Endothelial cell of umbilical vein (primary cell): ENCODE results near the gene SORCS2. TPM values are rescaled to one million over a fixed set of nuclear protein-coding genes. Genes with fewer than 3 reads are reported as not detected.

ENCODE experiments used
- BruUV-seq: library from RNA; stranded (reverse); fragments of 400-500 nt; replicated peaks from 2 replicates; lab custom pipeline; 2021; lab: Mats Ljungman, UMichigan
- CTCF ChIA-PET: fragments of 300-600, 350-600 bp; sonication (Branson Sonifier 250); formaldehyde crosslinking; loops from one replicate; lab custom pipeline; 2021; ENCODE audit warnings: antibody characterized with exemption, inconsistent platforms; lab: Charles Lee
- POLR2A ChIA-PET: fragments of 300-600, 350-600 bp; sonication (Branson Sonifier 250); formaldehyde crosslinking; loops from one replicate; lab custom pipeline; 2021; ENCODE audit warnings: antibody characterized with exemption, inconsistent platforms; lab: Charles Lee
- DNase-seq: peaks from one replicate; pipeline ENCODE4 v3.0.0-alpha.2; 2011; ENCODE audit warnings: low read depth, low spot score
- FAIRE-seq: peaks from 2 replicates; lab custom pipeline; 2011; peaks lifted over from hg19 to GRCh38; lab: Jason Lieb, UNC
- H2AFZ ChIP-seq: 2 replicates; pipeline ENCODE4 v1.6.0; 2012; ENCODE audit warnings: low read depth, low read length, control low read depth, inconsistent platforms
- H3K27ac ChIP-seq: 2 replicates; pipeline ENCODE4 v1.5.1; 2011; ENCODE audit warnings: low read depth, mild to moderate bottlenecking, control low read depth, low read length, moderate library complexity; ENCODE audit not compliant: insufficient read depth
- H3K27me3 ChIP-seq, 2 experiments: 2 replicates each; pipeline versions ENCODE4 v1.6.0 to v1.6.1; 2011; ENCODE audit warnings: low read length in 2 of 2, mixed read lengths in 1 of 2; ENCODE audit not compliant: control insufficient read depth in 2 of 2, insufficient read depth in 2 of 2
- H3K36me3 ChIP-seq, 2 experiments: 2 replicates in 1 of 2; 3 replicates in 1 of 2; pipeline ENCODE4 v1.5.1; 2011; ENCODE audit warnings: low read length in 2 of 2, mild to moderate bottlenecking in 1 of 2, moderate library complexity in 1 of 2; ENCODE audit not compliant: control insufficient read depth in 2 of 2, insufficient read depth in 2 of 2; ENCODE audit errors: extremely low read depth in 1 of 2
- H3K4me1 ChIP-seq: 3 replicates; pipeline ENCODE4 v1.5.1; 2011; ENCODE audit warnings: mild to moderate bottlenecking, low read length; ENCODE audit not compliant: control insufficient read depth, insufficient read depth; ENCODE audit errors: extremely low read depth
- H3K4me2 ChIP-seq: 2 replicates; pipeline ENCODE4 v1.6.1; 2011; ENCODE audit warnings: low read length, control low read depth, mixed read lengths; ENCODE audit not compliant: insufficient read depth
- H3K4me3 ChIP-seq, 3 experiments: fragments of 200-600 bp in 1 of 3; sonication (generic), shearing (Covaris generic) in 1 of 3; replicated peaks in 1 of 3; 2 replicates each; pipeline ENCODE4 v1.5.1; 2011 to 2016; ENCODE audit warnings: control low read depth in 3 of 3, low read length in 3 of 3, mild to moderate bottlenecking in 2 of 3, inconsistent platforms in 1 of 3, low read depth in 1 of 3, moderate library complexity in 1 of 3; ENCODE audit not compliant: insufficient read depth in 1 of 3
- H3K79me2 ChIP-seq: 2 replicates; pipeline ENCODE4 v1.6.0; 2012; ENCODE audit warnings: low read length, inconsistent platforms; ENCODE audit not compliant: control insufficient read depth, insufficient read depth
- H3K9ac ChIP-seq: replicated peaks from 2 replicates; pipeline ENCODE3; 2011; ENCODE audit warnings: low read length, control low read depth; ENCODE audit not compliant: insufficient read depth; ENCODE audit errors: extremely low read depth
- H3K9me1 ChIP-seq: replicated peaks from 3 replicates; pipeline ENCODE4 v1.6.0; 2011; ENCODE audit warnings: mild to moderate bottlenecking, low read length; ENCODE audit not compliant: control insufficient read depth, insufficient read depth; ENCODE audit errors: extremely low read depth
- H3K9me3 ChIP-seq: replicated peaks from 2 replicates; pipeline ENCODE4 v1.5.1; 2012; ENCODE audit warnings: low read length, inconsistent platforms; ENCODE audit not compliant: control insufficient read depth, insufficient read depth
- H4K20me1 ChIP-seq: replicated peaks from 2 replicates; pipeline ENCODE3; 2011; ENCODE audit warnings: mild to moderate bottlenecking, low read length; ENCODE audit not compliant: control insufficient read depth, insufficient read depth; ENCODE audit errors: extremely low read depth
- CTCF ChIP-seq, 2 donors: IDR thresholded peaks; 1 replicate in 1 of 2; 2 replicates in 1 of 2; pipeline ENCODE4 v1.5.1; 2011; ENCODE audit warnings: low read length in 2 of 2, mild to moderate bottlenecking in 2 of 2, moderate library complexity in 2 of 2, control low read depth in 1 of 2, inconsistent platforms in 1 of 2, low read depth in 1 of 2; ENCODE audit not compliant: insufficient read depth in 1 of 2; ENCODE audit errors: extremely low read depth in 1 of 2
- EZH2 ChIP-seq: IDR thresholded peaks from 2 replicates; pipeline ENCODE4 v1.6.1; 2012; ENCODE audit warnings: borderline replicate concordance, low read depth, mild to moderate bottlenecking, moderate library complexity, low read length, inconsistent platforms; ENCODE audit not compliant: severe bottlenecking
- FOS ChIP-seq: IDR thresholded peaks from 2 replicates; pipeline ENCODE4 v1.6.1; 2011; ENCODE audit warnings: mild to moderate bottlenecking, low read length, moderate library complexity, borderline replicate concordance; ENCODE audit not compliant: insufficient read depth
- GATA2 ChIP-seq: IDR thresholded peaks from 2 replicates; pipeline ENCODE4 v1.7.0; 2011; ENCODE audit warnings: low read depth, mild to moderate bottlenecking, moderate library complexity, mixed read lengths, low read length; ENCODE audit not compliant: insufficient read length, insufficient read depth
- JUN ChIP-seq: IDR thresholded peaks from 2 replicates; pipeline ENCODE4 v1.6.1; 2011; ENCODE audit warnings: borderline replicate concordance, low read depth; ENCODE audit not compliant: insufficient read length, insufficient read depth
- MAX ChIP-seq: IDR thresholded peaks from 2 replicates; pipeline ENCODE4 v1.6.1; 2011; ENCODE audit not compliant: insufficient read depth, insufficient read length
- MYC ChIP-seq: IDR thresholded peaks from one replicate; pipeline ENCODE4 v1.6.1; 2011; ENCODE audit warnings: mild to moderate bottlenecking, low read depth, low read length
- POLR2A ChIP-seq: IDR thresholded peaks from 2 replicates; pipeline ENCODE4 v1.6.1; 2012; ENCODE audit warnings: low read depth, mild to moderate bottlenecking, control low read depth, low read length
- POLR2AphosphoS5 ChIP-seq: IDR thresholded peaks from 2 replicates; pipeline ENCODE4 v1.6.1; 2012; ENCODE audit warnings: low read depth, mild to moderate bottlenecking, control low read depth, low read length, moderate library complexity; ENCODE audit not compliant: insufficient read depth
- dilution Hi-C: fragments of 300-500 bp; cut with MboI; formaldehyde crosslinking; loops from one replicate; pipeline ENCODE4 v1.15.0; 2019; ENCODE audit warnings: low sequenced_read_pairs; ENCODE audit not compliant: extremely low pct_ligation_motif_present
- intact Hi-C: fragments of 100-400 bp; cut with micrococcal nuclease; formaldehyde crosslinking; loops from one replicate; pipeline ENCODE4 v1.10.0; 2022
- polyA plus RNA-seq, 4 experiments: library from polyadenylated mRNA; depleted of rRNA in 3 of 4; stranded (reverse) in 3 of 4; unstranded in 1 of 4; fragments of >200 nt; gene quantifications; 2 replicates each; pipeline versions ENCODE4 v1.2.1 to v1.2.3, GENCODE V29; 2011 to 2012; ENCODE audit warnings: missing spikeins in 1 of 4
- total RNA-seq: library from RNA; stranded (reverse); gene quantifications from 2 replicates; pipeline ENCODE4 v1.2.3, GENCODE V29; 2021

Gene SORCS2
- total and polyA plus RNA-seq, 2 donors (not counting 3 experiments of a cell fraction or from before 2014, with no cell fraction given): not detected

GRCh38 chr4:7342223-7343080 lies 150.1 kb downstream of the SORCS2 start:
- FAIRE-seq (no peak), DNase-seq (no peak)
- H3K4me3 ChIP-seq: no peak overlapping the region
- dilution Hi-C loops: no loop called here
- H3K4me2 ChIP-seq: no peak overlapping the region
- no peaks in the 10 kb centered on the region for H3K9me1 ChIP-seq
- no peak overlapping the region for H2AFZ ChIP-seq
- POLR2A ChIA-PET: no interaction called here
- no peaks in the 10 kb centered on the region for H3K27me3 ChIP-seq
- no peaks in the 10 kb centered on the region for H3K9me3 ChIP-seq
- H4K20me1 ChIP-seq: no peaks in the 10 kb centered on the region
- intact Hi-C loops: no loop called here
- TF ChIP-seq EZH2: no peak
- CTCF ChIA-PET: no interaction called here
- H3K4me1 ChIP-seq: no peaks in the 10 kb centered on the region
- no peaks in the 10 kb centered on the region for H3K36me3 ChIP-seq
- H3K27ac ChIP-seq: no peak overlapping the region
- BruUV-seq: no TSS peak
- no peaks in the 10 kb centered on the region for H3K79me2 ChIP-seq
- H3K9ac ChIP-seq: no peak overlapping the region

- ChIA-PET POLR2A (no interaction called here), CTCF (interaction anchor here (0.5 kb wide), 1 partner anchor 686 kb away, joined by 3 read pairs; no protein-coding TSS in a partner anchor)
- Histone ChIP-seq H3K27me3 (no peaks in the 10 kb centered on the region), H2AFZ (no peak overlapping the region), H3K27ac (no peak overlapping the region), H3K36me3 (no peaks in the 10 kb centered on the region), H3K9me1 (no peaks in the 10 kb centered on the region), H3K9ac (no peak overlapping the region), H3K4me1 (no peaks in the 10 kb centered on the region), H3K79me2 (no peaks in the 10 kb centered on the region), H4K20me1 (no peaks in the 10 kb centered on the region), H3K9me3 (no peaks in the 10 kb centered on the region), H3K4me3 (no peak overlapping the region), H3K4me2 (no peak overlapping the region)
- dilution Hi-C loops (no loop called here), intact Hi-C loops (no loop called here)
- DNase-seq: no peak
- no TSS peak for BruUV-seq
- no peak for TF ChIP-seq POLR2AphosphoS5
- no peak for TF ChIP-seq MAX
- TF ChIP-seq GATA2: no peak
- no peak for TF ChIP-seq JUN
- TF ChIP-seq EZH2: no peak
- no peak for TF ChIP-seq FOS
- TF ChIP-seq CTCF (IDR thresholded peaks at IDR 0.05; ENCODE audit: extremely low read depth in 1 of 2, insufficient read depth in 1 of 2, low read depth in 1 of 2, low read length in 2 of 2): no peak
- no peak for TF ChIP-seq POLR2A
- no peak for TF ChIP-seq MYC
- no peak for FAIRE-seq
Measured at GRCh38 chr4:7343081-7343655, 150.8 kb downstream of the SORCS2 start.
